Measurements from ENCODE around the gene ZCRB1. TPM values are rescaled to one million over a fixed set of nuclear protein-coding genes. Genes with fewer than 3 reads are reported as not detected.

The ZCRB1 gene
- total and polyA plus RNA-seq, 2 of the 4 experiments (the other 2 are of a cell fraction) = 19.7 to 28.1 TPM

DNA sequence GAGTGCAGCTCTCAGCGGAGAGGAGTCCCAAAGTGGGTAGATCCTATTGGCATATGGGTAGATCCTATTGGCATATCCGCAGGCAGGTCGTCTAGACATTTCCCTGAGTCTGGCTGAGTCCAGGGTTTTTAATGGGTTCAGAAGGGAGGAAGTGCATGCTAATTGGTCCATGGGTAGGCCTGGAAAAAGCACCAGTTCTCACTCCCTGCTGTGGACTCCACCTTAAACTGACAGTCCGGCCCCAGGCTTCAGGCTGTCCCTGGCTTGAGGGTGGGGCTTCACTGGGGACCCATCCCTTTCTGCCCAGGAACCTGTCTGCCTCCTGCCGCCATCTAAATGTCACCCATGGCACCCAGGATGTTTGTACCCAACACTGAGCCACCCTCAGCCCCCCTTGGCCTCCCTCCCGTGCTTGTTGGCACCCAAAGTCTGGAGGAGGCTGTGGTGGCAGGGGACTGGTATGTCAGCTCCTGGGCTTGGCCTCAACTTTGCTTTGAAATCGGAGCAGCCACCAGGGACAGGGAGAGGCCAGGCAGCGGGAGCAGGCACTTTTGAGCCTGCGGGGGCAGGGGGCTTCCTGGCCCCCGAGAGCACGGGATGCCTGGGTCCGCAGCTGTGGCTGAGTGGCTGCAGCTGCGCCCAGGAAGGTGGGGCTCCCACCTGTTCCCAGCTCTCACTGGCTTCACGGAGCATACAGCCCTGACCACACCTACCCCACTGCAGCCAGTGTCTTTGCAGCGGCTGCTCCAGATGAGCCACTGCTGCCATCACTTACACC lies 58.3 kb downstream of the ZCRB1 start:
- no peak overlapping the region for H4K91ac ChIP-seq (ENCODE audit: insufficient read depth, low read depth, low read length)
- H3K79me1 ChIP-seq (ENCODE audit: low read depth in 1 of 2, low read length in 2 of 2) = no peaks in the 10 kb centered on the region
- H3K27me3 ChIP-seq (ENCODE audit: control insufficient read depth, insufficient read depth, low read length) = no peaks in the 10 kb centered on the region
- no peak overlapping the region for H2AFZ ChIP-seq (replicated peaks; ENCODE audit: low read length, poor library complexity)
- no peak overlapping the region for H3K23ac ChIP-seq (ENCODE audit: low read depth, low read length)
- no peak overlapping the region for H2BK120ac ChIP-seq (ENCODE audit: low read depth, low read length)
- H2AK5ac ChIP-seq (ENCODE audit: low read depth, low read length) = no peak overlapping the region
- H3K36me3 ChIP-seq (ENCODE audit: control insufficient read depth, insufficient read depth, low read length) = no peaks in the 10 kb centered on the region
- in situ Hi-C loops (cut with MboI; ENCODE audit: low sequenced_read_pairs) (no loop called here), dilution Hi-C loops (cut with HindIII; ENCODE audit: low sequenced_read_pairs, unreplicated experiment) (no loop called here), intact Hi-C loops (cut with micrococcal nuclease) (no loop called here)
- no peak overlapping the region for H2BK5ac ChIP-seq (ENCODE audit: low read depth, low read length, poor library complexity, severe bottlenecking)
- 68% methylated on average over 5 of the region's 15 CpGs; no CpG with 5 or more reads in 1 of the 2 experiments for WGBS, 2 experiments (ENCODE audit: extremely low coverage in 2 of 2, insufficient read length in 1 of 2)
- no peaks in the 10 kb centered on the region for H3K9me3 ChIP-seq (ENCODE audit: control insufficient read depth, insufficient read depth, low read length)
- H2AK9ac ChIP-seq (replicated peaks; ENCODE audit: low read depth, low read length, poor library complexity) = no peak overlapping the region
- H4K8ac ChIP-seq (ENCODE audit: low read depth in 2 of 2, low read length in 2 of 2) = no peak overlapping the region
- ATAC-seq (ENCODE audit: low read depth) (no peak), DNase-seq (no peak)
- H3K9ac ChIP-seq (ENCODE audit: low read depth, low read length) = no peak overlapping the region
- BruUV-seq (replicated peaks) = no TSS peak
- H4K5ac ChIP-seq (ENCODE audit: low read depth, low read length) = no peak overlapping the region
- no peak overlapping the region for H3K4me3 ChIP-seq (ENCODE audit: insufficient read depth, low read depth, low read length)
- no peak overlapping the region for H3K14ac ChIP-seq (replicated peaks; ENCODE audit: low read depth, low read length)
- ChIA-PET POLR2A (ENCODE audit: unreplicated experiment) (no interaction called here), CTCF (no interaction called here)
- no peak overlapping the region for H3K4ac ChIP-seq (ENCODE audit: low read depth, low read length)
- no peaks in the 10 kb centered on the region for H3K4me1 ChIP-seq (ENCODE audit: control insufficient read depth, insufficient read depth, low read length)
- no peak overlapping the region for H2BK15ac ChIP-seq (ENCODE audit: low read depth, low read length)
- H2BK20ac ChIP-seq (ENCODE audit: low read depth, low read length) = no peak overlapping the region
- no peak overlapping the region for H3K18ac ChIP-seq (ENCODE audit: low read depth, low read length)
- H3K56ac ChIP-seq (ENCODE audit: extremely low read depth, insufficient read depth, low read length) = no peak overlapping the region
- H3K27ac ChIP-seq (ENCODE audit: insufficient read depth, low read length) = no peak overlapping the region
- TF ChIP-seq NFE2L2 (IDR thresholded peaks at IDR 0.05; ENCODE audit: low read depth, low read length) = no peak
- TF ChIP-seq, protein P1, sequence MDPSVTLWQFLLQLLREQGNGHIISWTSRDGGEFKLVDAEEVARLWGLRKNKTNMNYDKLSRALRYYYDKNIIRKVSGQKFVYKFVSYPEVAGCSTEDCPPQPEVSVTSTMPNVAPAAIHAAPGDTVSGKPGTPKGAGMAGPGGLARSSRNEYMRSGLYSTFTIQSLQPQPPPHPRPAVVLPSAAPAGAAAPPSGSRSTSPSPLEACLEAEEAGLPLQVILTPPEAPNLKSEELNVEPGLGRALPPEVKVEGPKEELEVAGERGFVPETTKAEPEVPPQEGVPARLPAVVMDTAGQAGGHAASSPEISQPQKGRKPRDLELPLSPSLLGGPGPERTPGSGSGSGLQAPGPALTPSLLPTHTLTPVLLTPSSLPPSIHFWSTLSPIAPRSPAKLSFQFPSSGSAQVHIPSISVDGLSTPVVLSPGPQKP (IDR thresholded peaks at IDR 0.05; ENCODE audit: borderline replicate concordance, low read depth, low read length) = no peak
- no peak for TF ChIP-seq BHLHE40 (IDR thresholded peaks at IDR 0.05; ENCODE audit: low read depth, low read length)
- TF ChIP-seq, protein P2, sequence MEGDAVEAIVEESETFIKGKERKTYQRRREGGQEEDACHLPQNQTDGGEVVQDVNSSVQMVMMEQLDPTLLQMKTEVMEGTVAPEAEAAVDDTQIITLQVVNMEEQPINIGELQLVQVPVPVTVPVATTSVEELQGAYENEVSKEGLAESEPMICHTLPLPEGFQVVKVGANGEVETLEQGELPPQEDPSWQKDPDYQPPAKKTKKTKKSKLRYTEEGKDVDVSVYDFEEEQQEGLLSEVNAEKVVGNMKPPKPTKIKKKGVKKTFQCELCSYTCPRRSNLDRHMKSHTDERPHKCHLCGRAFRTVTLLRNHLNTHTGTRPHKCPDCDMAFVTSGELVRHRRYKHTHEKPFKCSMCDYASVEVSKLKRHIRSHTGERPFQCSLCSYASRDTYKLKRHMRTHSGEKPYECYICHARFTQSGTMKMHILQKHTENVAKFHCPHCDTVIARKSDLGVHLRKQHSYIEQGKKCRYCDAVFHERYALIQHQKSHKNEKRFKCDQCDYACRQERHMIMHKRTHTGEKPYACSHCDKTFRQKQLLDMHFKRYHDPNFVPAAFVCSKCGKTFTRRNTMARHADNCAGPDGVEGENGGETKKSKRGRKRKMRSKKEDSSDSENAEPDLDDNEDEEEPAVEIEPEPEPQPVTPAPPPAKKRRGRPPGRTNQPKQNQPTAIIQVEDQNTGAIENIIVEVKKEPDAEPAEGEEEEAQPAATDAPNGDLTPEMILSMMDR (conservative IDR thresholded peaks at IDR 0.05; ENCODE audit: low read depth, low read length) = no peak
- TF ChIP-seq, protein P3, sequence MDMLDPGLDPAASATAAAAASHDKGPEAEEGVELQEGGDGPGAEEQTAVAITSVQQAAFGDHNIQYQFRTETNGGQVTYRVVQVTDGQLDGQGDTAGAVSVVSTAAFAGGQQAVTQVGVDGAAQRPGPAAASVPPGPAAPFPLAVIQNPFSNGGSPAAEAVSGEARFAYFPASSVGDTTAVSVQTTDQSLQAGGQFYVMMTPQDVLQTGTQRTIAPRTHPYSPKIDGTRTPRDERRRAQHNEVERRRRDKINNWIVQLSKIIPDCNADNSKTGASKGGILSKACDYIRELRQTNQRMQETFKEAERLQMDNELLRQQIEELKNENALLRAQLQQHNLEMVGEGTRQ (IDR thresholded peaks at IDR 0.05; ENCODE audit: low read depth, low read length) = no peak
- TF ChIP-seq SMC3 (IDR thresholded peaks at IDR 0.05; ENCODE audit: low read depth, low read length) = no peak
- no peak for TF ChIP-seq MAFK (IDR thresholded peaks at IDR 0.05; ENCODE audit: low read depth, low read length)
- TF ChIP-seq MXI1 (IDR thresholded peaks at IDR 0.05; ENCODE audit: borderline replicate concordance, low read depth, low read length) = no peak
- no peak for TF ChIP-seq CEBPB (IDR thresholded peaks at IDR 0.05; ENCODE audit: low read depth, low read length)
- TF ChIP-seq MAZ (IDR thresholded peaks at IDR 0.05; ENCODE audit: borderline replicate concordance, low read depth, low read length) = no peak
- H3K4me2 ChIP-seq (ENCODE audit: low read depth, low read length) = no peak overlapping the region
- H4K20me1 ChIP-seq (ENCODE audit: insufficient read depth, low read length) = no peaks in the 10 kb centered on the region
- H3K9me1 ChIP-seq (ENCODE audit: insufficient read depth, low read length) = no peaks in the 10 kb centered on the region

Measured in IMR-90 (cell line).